ENCODE measurements around the gene RYR1. TPM values are rescaled to one million over a fixed set of nuclear protein-coding genes. Genes with fewer than 3 reads are reported as not detected.
A peak's percentile ranks its signal among the peaks of the same experiment; 100 is the strongest.

The RYR1 gene
- under 1 TPM; 0.22 to 0.33 TPM for total RNA-seq

GRCh38 chr19:38433268-38433733 is at the start of gene RYR1:
RYR1 (plus strand) TSS chr19:38433691; CDS start chr19:38433830, 139 bp downstream.
- peak; percentile 83 to 88 for ATAC-seq
- H3K4me3 Mint-ChIP-seq: peak within 1 kb of the TSS; percentile 39
- H3K9me3 Mint-ChIP-seq: no peaks in the 10 kb centered on the region
- peaks cover 11 to 21% of the 10 kb centered on the region in 2 donors for H3K4me1 Mint-ChIP-seq (ENCODE audit: low read depth in 2 of 2)
- no peak within 1 kb of the TSS for H3K27ac Mint-ChIP-seq
- peaks cover 9 to 17% of the 10 kb centered on the region in 2 donors for H3K27me3 Mint-ChIP-seq
- DNase-seq (ENCODE audit: low spot score): no peak
- H3K36me3 Mint-ChIP-seq: no peaks in the 10 kb centered on the region

DNA sequence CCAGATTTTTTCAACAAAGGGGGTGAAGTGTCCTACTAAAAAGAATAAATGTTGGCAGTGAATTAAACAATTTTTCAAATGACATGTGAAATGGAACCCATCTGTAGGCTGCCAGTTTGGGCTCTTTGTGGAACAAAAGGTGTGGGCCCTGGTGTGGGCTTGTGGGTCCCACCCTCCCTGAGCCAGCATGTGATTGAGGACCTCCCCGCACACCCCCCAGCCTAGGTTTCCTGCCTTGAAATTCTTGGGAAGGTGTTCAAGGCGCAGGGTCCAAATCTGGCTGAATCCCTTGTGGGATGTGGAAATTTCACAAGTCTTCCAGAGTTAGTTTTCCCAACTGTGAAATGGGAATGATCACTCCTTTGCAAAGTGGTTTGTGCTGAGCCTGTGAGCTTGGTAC is 49.7 kb upstream of the RYR1 start:
- peaks cover 17% of the 10 kb centered on the region for H3K36me3 Mint-ChIP-seq
- no peak for ATAC-seq
- peaks cover 6 to 8% of the 10 kb centered on the region in 2 donors for H3K27me3 Mint-ChIP-seq
- peaks cover 12 to 18% of the 10 kb centered on the region in 2 donors for H3K4me1 Mint-ChIP-seq (ENCODE audit: low read depth in 2 of 2)
- no peak overlapping the region for H3K27ac Mint-ChIP-seq
- no peaks in the 10 kb centered on the region for H3K9me3 Mint-ChIP-seq
- no peak overlapping the region for H3K4me3 Mint-ChIP-seq
- no peak for DNase-seq (ENCODE audit: low spot score)

- H3K36me3 Mint-ChIP-seq: peaks cover 17% of the 10 kb centered on the region
- H3K4me1 Mint-ChIP-seq (ENCODE audit: low read depth in 2 of 2): peaks cover 13 to 14% of the 10 kb centered on the region in 2 donors
- DNase-seq (ENCODE audit: low spot score) (no peak), ATAC-seq (no peak)
- H3K9me3 Mint-ChIP-seq: no peaks in the 10 kb centered on the region
- H3K27ac Mint-ChIP-seq: no peak overlapping the region
- no peak overlapping the region for H3K4me3 Mint-ChIP-seq
- peaks cover 6 to 8% of the 10 kb centered on the region in 2 donors for H3K27me3 Mint-ChIP-seq
These were observed 49.1 kb upstream of the RYR1 start for GRCh38 chr19:38384209-38385027.

- no peak for ATAC-seq
- Mint-ChIP-seq H3K9me3 (no peaks in the 10 kb centered on the region), H3K27ac (no peak overlapping the region), H3K4me1 (ENCODE audit: low read depth in 2 of 2) (peaks cover 17 to 22% of the 10 kb centered on the region in 2 donors), H3K27me3 (peaks cover 6 to 13% of the 10 kb centered on the region in 2 donors), H3K4me3 (no peak overlapping the region), H3K36me3 (peaks cover 17% of the 10 kb centered on the region)
- DNase-seq (ENCODE audit: low spot score): no peak
These were observed 48.3 kb upstream of the RYR1 start for GRCh38 chr19:38385057-38385803.

- H3K27ac Mint-ChIP-seq: no peak overlapping the region
- peaks cover 17% of the 10 kb centered on the region for H3K36me3 Mint-ChIP-seq
- H3K9me3 Mint-ChIP-seq: no peaks in the 10 kb centered on the region
- ATAC-seq: peak in 1 of 2 donors; percentile 2
- peaks cover 10 to 15% of the 10 kb centered on the region in 2 donors for H3K27me3 Mint-ChIP-seq
- no peak overlapping the region for H3K4me3 Mint-ChIP-seq
- no peak for DNase-seq (ENCODE audit: low spot score)
- H3K4me1 Mint-ChIP-seq (ENCODE audit: low read depth in 2 of 2): peaks cover 17 to 22% of the 10 kb centered on the region in 2 donors
These were observed 47.7 kb upstream of the RYR1 start for GRCh38 chr19:38385804-38386257.

- H3K9me3 Mint-ChIP-seq: no peaks in the 10 kb centered on the region
- H3K4me3 Mint-ChIP-seq: no peak overlapping the region
These were observed 47.1 kb upstream of the RYR1 start for GRCh38 chr19:38386300-38386970.

DNA sequence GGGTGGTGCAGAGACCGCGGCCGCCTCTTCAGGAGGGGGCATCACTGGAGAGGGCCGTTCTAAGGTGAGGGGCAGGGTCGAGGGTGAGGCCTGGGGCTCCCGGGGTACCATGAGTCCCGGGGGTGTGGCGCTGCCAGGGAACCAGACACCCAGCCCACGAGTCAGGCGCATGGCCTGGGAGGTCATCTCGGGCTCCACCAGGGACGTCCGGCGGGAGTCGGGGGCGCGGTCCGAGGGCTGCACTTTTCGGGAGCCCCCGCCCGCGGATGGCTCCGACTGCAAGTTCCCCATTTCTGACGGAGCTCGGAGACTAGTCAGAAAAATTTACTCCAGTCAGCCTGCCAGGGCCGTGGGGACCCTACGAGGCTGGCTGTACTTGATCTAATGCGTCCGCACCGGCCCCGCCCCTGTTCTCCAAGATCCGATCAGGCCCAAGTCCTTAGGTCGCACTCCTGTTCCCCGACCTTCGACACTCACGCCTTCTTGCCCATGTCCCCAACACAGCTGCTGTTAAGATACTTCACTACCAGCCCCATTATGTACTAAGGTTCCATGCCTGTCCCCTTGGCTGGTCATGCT is 46.4 kb upstream of the RYR1 start:
- H3K4me3 Mint-ChIP-seq: peak overlapping the region; percentile 96
- no peaks in the 10 kb centered on the region for H3K9me3 Mint-ChIP-seq
- peaks cover 17 to 22% of the 10 kb centered on the region in 2 donors for H3K4me1 Mint-ChIP-seq (ENCODE audit: low read depth in 2 of 2)
- H3K36me3 Mint-ChIP-seq: peaks cover 8% of the 10 kb centered on the region
- H3K27ac Mint-ChIP-seq: peak overlapping the region; percentile 28 to 38
- H3K27me3 Mint-ChIP-seq: peaks cover 17 to 18% of the 10 kb centered on the region in 2 donors
- DNase-seq (ENCODE audit: low spot score) (no peak), ATAC-seq (no peak)

More at GRCh38 chr19:38386300-38386970, 47.1 kb upstream of the RYR1 start:
- peaks cover 17 to 22% of the 10 kb centered on the region in 2 donors for H3K4me1 Mint-ChIP-seq (ENCODE audit: low read depth in 2 of 2)
- ATAC-seq (no peak), DNase-seq (ENCODE audit: low spot score) (no peak)
- no peak overlapping the region for H3K27ac Mint-ChIP-seq
- H3K27me3 Mint-ChIP-seq: peaks cover 16 to 17% of the 10 kb centered on the region in 2 donors
- peaks cover 15% of the 10 kb centered on the region for H3K36me3 Mint-ChIP-seq

DNA sequence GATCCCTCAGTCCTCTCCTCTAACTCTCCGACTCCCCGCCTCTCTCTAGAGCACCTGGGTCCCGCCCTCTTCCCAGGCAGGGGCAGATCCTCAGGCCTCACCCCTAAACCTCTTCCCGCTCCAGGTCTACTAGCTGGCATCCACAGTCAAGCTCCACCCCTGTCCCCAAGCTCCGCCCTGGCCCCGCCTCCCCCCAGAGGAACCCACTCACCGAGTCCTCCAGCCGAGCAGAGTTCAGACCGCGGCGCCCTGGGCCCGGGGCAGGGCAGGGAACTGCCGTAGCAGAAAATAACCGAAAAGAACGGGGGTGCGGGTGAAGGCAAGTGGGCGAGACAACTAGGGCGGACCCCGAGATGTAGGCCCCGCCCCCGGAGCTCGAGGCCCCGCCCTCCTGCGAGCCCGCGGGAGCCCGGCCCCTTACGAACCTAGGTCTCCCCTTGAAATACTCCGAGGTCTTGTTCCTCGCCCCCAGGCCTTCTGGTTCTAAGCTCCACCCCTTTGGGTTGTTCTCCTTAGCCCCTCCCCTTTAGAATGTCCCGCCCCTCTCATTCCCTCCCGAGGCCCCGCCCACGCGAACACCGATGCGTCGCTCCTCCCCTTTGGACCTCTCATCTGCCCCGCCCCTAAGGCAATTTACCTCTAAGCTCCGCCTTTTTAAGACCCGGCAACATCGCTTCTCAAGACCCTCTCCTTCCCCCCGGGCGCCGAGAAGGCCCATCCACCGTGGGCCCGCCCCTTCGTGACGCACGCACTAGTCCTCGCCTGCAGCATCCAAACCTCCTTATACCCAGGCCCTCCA is 45.7 kb upstream of the RYR1 start, which contains the start of gene GGN:
Gene GGN (minus strand): TSS at position 485 of the 799 bp plus-strand sequence. CDS start 773 bp downstream, outside the sequence.
- Mint-ChIP-seq H3K4me3 (peak within 1 kb of the TSS; percentile 96), H3K4me1 (ENCODE audit: low read depth in 2 of 2) (peaks cover 20 to 22% of the 10 kb centered on the region in 2 donors), H3K27ac (peak within 1 kb of the TSS; percentile 28 to 38), H3K27me3 (peaks cover 18 to 19% of the 10 kb centered on the region in 2 donors), H3K36me3 (peaks cover 4% of the 10 kb centered on the region), H3K9me3 (no peaks in the 10 kb centered on the region)
- DNase-seq (ENCODE audit: low spot score) (peak; percentile 80), ATAC-seq (peak; percentile 80 to 85)

- Mint-ChIP-seq H3K9me3 (no peaks in the 10 kb centered on the region), H3K27me3 (peaks cover 19 to 22% of the 10 kb centered on the region in 2 donors), H3K4me3 (peak within 1 kb of the TSS; percentile 96), H3K36me3 (no peaks in the 10 kb centered on the region), H3K4me1 (ENCODE audit: low read depth in 2 of 2) (peaks cover 22% of the 10 kb centered on the region in 2 donors), H3K27ac (peak within 1 kb of the TSS; percentile 28 to 38)
- ATAC-seq (no peak), DNase-seq (ENCODE audit: low spot score) (no peak)
These were observed 45.0 kb upstream of the RYR1 start, which contains the start of gene SPRED3 for GRCh38 chr19:38388349-38389100. SPRED3 (plus strand) TSS chr19:38388697; CDS start chr19:38390303, 1,606 bp downstream.

DNA sequence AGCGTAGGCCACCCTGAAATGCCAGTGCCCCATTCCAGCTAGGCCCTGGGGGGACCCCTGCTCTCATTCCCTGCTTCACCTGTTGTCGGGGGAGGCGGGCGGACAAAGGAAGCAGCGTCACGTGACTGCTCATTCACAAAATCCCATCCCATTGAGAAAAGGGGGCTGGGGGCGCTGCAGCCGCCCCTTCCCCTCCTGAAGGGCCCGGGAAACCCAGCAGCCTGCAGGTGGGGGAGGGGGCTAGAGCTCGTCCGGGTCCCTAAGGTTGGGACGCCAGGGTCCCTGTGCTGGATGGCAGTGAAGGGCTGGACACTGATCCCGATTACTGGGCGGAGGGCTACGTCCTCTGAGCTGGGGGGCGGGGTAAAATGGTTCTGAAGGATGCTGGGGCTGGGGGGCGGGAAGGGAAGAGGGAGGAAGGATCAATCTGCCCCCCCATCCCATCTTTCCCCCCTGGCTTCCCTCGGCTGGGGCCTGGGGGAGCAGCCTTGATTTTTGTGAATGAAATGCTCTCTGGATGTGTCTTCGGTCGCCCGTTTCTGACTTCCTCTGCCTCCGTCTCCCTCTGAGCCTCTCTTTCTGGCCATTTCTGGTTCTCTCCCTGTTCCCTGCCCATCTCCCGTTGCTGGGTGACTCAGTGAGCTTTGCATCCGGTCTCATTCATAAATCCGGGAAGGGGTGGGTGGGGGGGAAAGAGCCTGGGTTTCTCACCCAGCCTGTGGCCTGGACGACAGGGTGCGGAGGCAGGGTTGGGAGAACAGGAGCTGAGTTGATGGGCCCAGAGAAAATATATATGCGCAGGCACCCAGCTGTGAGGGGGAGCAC is 44.2 kb upstream of the RYR1 start:
- Mint-ChIP-seq H3K27me3 (peaks cover 27 to 29% of the 10 kb centered on the region in 2 donors), H3K36me3 (no peaks in the 10 kb centered on the region), H3K27ac (peak overlapping the region in 1 of 2 donors; percentile 13), H3K4me1 (ENCODE audit: low read depth in 2 of 2) (peaks cover 26 to 29% of the 10 kb centered on the region in 2 donors), H3K9me3 (no peaks in the 10 kb centered on the region), H3K4me3 (peak overlapping the region; percentile 76)
- DNase-seq (ENCODE audit: low spot score): no peak
- no peak for ATAC-seq
